Ovary (tissue), 3 donors: Measurements from ENCODE around the gene TRMT1.

Experiments
- EP300 ChIP-seq: sonication (generic); formaldehyde crosslinking; IDR thresholded peaks from one replicate; pipeline ENCODE4 v1.6.1; 2017; ENCODE audit warnings: antibody characterized with exemption
- POLR2A ChIP-seq: fragments of 450-650 bp; IDR thresholded peaks from one replicate; pipeline ENCODE4 v1.6.1; 2017; ENCODE audit warnings: antibody characterized with exemption, mild to moderate bottlenecking, moderate library complexity
- TF ChIP-seq, protein P1 (sequence below), 3 donors: fragments of 450-650 bp in 2 of 3; fragments of 200-600 bp in 1 of 3; IDR thresholded peaks; one replicate each; pipeline versions ENCODE4 v1.5.1 to v1.8.0; 2016 to 2022; ENCODE audit warnings: antibody characterized with exemption in 3 of 3, mild to moderate bottlenecking in 1 of 3
- donor health status: DM: no; HTN: no; CAD: no.

DNA sequence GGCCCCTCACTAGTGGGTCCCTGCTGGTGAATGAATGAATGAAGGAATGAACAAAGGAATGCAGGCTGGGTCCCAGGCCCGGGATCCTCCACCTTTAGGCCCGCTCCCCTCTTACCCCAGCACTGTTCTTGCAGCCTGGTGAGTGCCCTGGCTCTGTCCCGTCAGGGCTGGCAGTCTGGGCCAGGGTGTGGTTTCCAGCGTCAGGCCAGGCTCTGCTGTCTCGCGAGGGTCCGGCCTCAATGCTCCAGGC is 14.2 kb downstream of the TRMT1 start:
- TF ChIP-seq, protein P1, sequence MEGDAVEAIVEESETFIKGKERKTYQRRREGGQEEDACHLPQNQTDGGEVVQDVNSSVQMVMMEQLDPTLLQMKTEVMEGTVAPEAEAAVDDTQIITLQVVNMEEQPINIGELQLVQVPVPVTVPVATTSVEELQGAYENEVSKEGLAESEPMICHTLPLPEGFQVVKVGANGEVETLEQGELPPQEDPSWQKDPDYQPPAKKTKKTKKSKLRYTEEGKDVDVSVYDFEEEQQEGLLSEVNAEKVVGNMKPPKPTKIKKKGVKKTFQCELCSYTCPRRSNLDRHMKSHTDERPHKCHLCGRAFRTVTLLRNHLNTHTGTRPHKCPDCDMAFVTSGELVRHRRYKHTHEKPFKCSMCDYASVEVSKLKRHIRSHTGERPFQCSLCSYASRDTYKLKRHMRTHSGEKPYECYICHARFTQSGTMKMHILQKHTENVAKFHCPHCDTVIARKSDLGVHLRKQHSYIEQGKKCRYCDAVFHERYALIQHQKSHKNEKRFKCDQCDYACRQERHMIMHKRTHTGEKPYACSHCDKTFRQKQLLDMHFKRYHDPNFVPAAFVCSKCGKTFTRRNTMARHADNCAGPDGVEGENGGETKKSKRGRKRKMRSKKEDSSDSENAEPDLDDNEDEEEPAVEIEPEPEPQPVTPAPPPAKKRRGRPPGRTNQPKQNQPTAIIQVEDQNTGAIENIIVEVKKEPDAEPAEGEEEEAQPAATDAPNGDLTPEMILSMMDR (IDR thresholded peaks at IDR 0.05): no peak
- TF ChIP-seq POLR2A (no peak), EP300 (no peak)
